PFSK-1 (cell line): ENCODE measurements around the gene UMPS.

Source experiments
- POLR2AphosphoS5 ChIP-seq: IDR thresholded peaks from 2 replicates; pipeline ENCODE4 v1.6.1; 2012; ENCODE audit warnings: low read depth, mild to moderate bottlenecking, control low read depth, low read length, moderate library complexity
- REST ChIP-seq, 2 experiments: IDR thresholded peaks; 2 replicates each; pipeline versions ENCODE4 v1.6.1 to v1.8.0; 2011 to 2012; ENCODE audit warnings: low read depth in 2 of 2, low read length in 2 of 2, control low read depth in 1 of 2, inconsistent platforms in 1 of 2, mild to moderate bottlenecking in 1 of 2, moderate library complexity in 1 of 2; ENCODE audit not compliant: insufficient read depth in 1 of 2
- SIN3A ChIP-seq: IDR thresholded peaks from 2 replicates; pipeline ENCODE4 v1.6.1; 2012; ENCODE audit warnings: mild to moderate bottlenecking, low read length, moderate library complexity, borderline replicate concordance; ENCODE audit not compliant: insufficient read depth
- TAF1 ChIP-seq: IDR thresholded peaks from 2 replicates; pipeline ENCODE4 v1.6.1; 2012; ENCODE audit warnings: low read length, control low read depth, borderline replicate concordance; ENCODE audit not compliant: insufficient read depth

- TF ChIP-seq POLR2AphosphoS5 (no peak), REST (IDR thresholded peaks at IDR 0.05; ENCODE audit: insufficient read depth in 1 of 2, low read depth in 2 of 2, low read length in 2 of 2) (no peak), TAF1 (no peak), SIN3A (no peak)
Observed at GRCh38 chr3:124685067-124685466, 45.2 kb upstream of the UMPS start.
